B cell (primary cell): ENCODE data around the gene ERI3.

ENCODE experiments used
- CTCF ChIP-seq: fragments of 200-600 bp; IDR thresholded peaks from one replicate; pipeline ENCODE4 v1.8.0; 2022; ENCODE audit warnings: antibody characterized with exemption, mild to moderate bottlenecking
- EZH2 ChIP-seq: IDR thresholded peaks from 2 replicates; pipeline ENCODE4 v1.6.1; 2012; ENCODE audit warnings: borderline replicate concordance, low read depth, mild to moderate bottlenecking, moderate library complexity, low read length; ENCODE audit not compliant: insufficient read depth, poor library complexity, severe bottlenecking

- TF ChIP-seq CTCF (no peak), EZH2 (no peak)
These were observed 108.3 kb downstream of the ERI3 start for GRCh38 chr1:44246806-44247205.
